Loucy (cell line): ENCODE data around the gene RHBDF2.

Experiments used
- H2AFZ ChIP-seq: fragments of 200-600 bp; sonication (generic); 2 replicates; pipeline ENCODE4 v1.6.0; 2016; ENCODE audit warnings: antibody characterized with exemption, mild to moderate bottlenecking, low read length, moderate library complexity
- H3F3A ChIP-seq: fragments of 200-600 bp; 2 replicates; pipeline ENCODE4 v1.6.0; 2016; ENCODE audit warnings: antibody characterized with exemption, low read depth, mild to moderate bottlenecking
- H3K27me3 ChIP-seq: fragments of 200-600 bp; sonication (generic); 2 replicates; pipeline ENCODE4 v1.6.1; 2014; ENCODE audit warnings: low read length, mild to moderate bottlenecking; ENCODE audit not compliant: insufficient read depth, poor library complexity, severe bottlenecking
- H3K36me3 ChIP-seq: fragments of 200-600 bp; sonication (generic); 2 replicates; pipeline ENCODE4 v1.6.1; 2016; ENCODE audit warnings: low read length; ENCODE audit not compliant: insufficient read depth
- H3K4me1 ChIP-seq: fragments of 200-600 bp; sonication (generic); 2 replicates; pipeline ENCODE4 v1.5.1; 2014; ENCODE audit warnings: low read length, mild to moderate bottlenecking; ENCODE audit not compliant: insufficient read depth, poor library complexity, severe bottlenecking
- H3K4me2 ChIP-seq: fragments of 200-600 bp; sonication (generic); 2 replicates; pipeline ENCODE4 v1.6.0; 2014; ENCODE audit warnings: antibody characterized with exemption, low read length, low read depth, mild to moderate bottlenecking; ENCODE audit not compliant: poor library complexity, severe bottlenecking
- H3K4me3 ChIP-seq: fragments of 200-600 bp; sonication (generic); 2 replicates; pipeline ENCODE4 v1.5.1; 2014; ENCODE audit warnings: low read length, mild to moderate bottlenecking, mixed read lengths; ENCODE audit not compliant: poor library complexity, severe bottlenecking
- H3K79me2 ChIP-seq: fragments of 200-600 bp; sonication (generic); 2 replicates; pipeline ENCODE4 v1.6.1; 2014; ENCODE audit warnings: low read length; ENCODE audit not compliant: insufficient read depth
- H3K9ac ChIP-seq: fragments of 200-600 bp; sonication (generic); 2 replicates; pipeline ENCODE4 v1.6.0; 2014; ENCODE audit warnings: mild to moderate bottlenecking, low read depth, low read length, moderate library complexity; ENCODE audit not compliant: poor library complexity, severe bottlenecking
- H3K9me2 ChIP-seq: fragments of 200-600 bp; sonication (generic); replicated peaks from 2 replicates; pipeline ENCODE4 v1.6.1; 2016; ENCODE audit warnings: low read depth, low read length, mixed read lengths
- H3K9me3 ChIP-seq: fragments of 200-600 bp; sonication (generic); 2 replicates; pipeline ENCODE4 v1.6.1; 2014; ENCODE audit warnings: mild to moderate bottlenecking, antibody characterized with exemption, low read length, low read depth; ENCODE audit not compliant: insufficient read depth
- H4K20me1 ChIP-seq: fragments of 200-600 bp; sonication (generic); 2 replicates; pipeline ENCODE4 v1.6.0; 2014; ENCODE audit warnings: antibody characterized with exemption, low read length, mild to moderate bottlenecking; ENCODE audit not compliant: insufficient read depth, poor library complexity, severe bottlenecking
- EZH2phosphoT487 ChIP-seq: fragments of 200-600 bp; IDR thresholded peaks from 2 replicates; pipeline ENCODE4 v1.6.1; 2018; ENCODE audit warnings: antibody characterized with exemption, mild to moderate bottlenecking, moderate library complexity, borderline replicate concordance
- TF ChIP-seq, protein P1 (sequence below): fragments of 200-600 bp; sonication (generic); conservative IDR thresholded peaks from 2 replicates; pipeline ENCODE4 v1.5.1; 2014; ENCODE audit warnings: mild to moderate bottlenecking, antibody characterized with exemption, low read length

RHBDF2 gene

GRCh38 chr17:76496464-76496863 lies 4.8 kb downstream of the RHBDF2 start:
- H3K9me3 ChIP-seq = no peaks in the 10 kb centered on the region
- no peaks in the 10 kb centered on the region for H3K36me3 ChIP-seq
- peaks cover 38% of the 10 kb centered on the region for H3K4me1 ChIP-seq
- H3F3A ChIP-seq = no peaks in the 10 kb centered on the region
- H4K20me1 ChIP-seq = no peaks in the 10 kb centered on the region
- H3K4me3 ChIP-seq = no peak overlapping the region
- TF ChIP-seq, protein P1, sequence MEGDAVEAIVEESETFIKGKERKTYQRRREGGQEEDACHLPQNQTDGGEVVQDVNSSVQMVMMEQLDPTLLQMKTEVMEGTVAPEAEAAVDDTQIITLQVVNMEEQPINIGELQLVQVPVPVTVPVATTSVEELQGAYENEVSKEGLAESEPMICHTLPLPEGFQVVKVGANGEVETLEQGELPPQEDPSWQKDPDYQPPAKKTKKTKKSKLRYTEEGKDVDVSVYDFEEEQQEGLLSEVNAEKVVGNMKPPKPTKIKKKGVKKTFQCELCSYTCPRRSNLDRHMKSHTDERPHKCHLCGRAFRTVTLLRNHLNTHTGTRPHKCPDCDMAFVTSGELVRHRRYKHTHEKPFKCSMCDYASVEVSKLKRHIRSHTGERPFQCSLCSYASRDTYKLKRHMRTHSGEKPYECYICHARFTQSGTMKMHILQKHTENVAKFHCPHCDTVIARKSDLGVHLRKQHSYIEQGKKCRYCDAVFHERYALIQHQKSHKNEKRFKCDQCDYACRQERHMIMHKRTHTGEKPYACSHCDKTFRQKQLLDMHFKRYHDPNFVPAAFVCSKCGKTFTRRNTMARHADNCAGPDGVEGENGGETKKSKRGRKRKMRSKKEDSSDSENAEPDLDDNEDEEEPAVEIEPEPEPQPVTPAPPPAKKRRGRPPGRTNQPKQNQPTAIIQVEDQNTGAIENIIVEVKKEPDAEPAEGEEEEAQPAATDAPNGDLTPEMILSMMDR = no peak
- TF ChIP-seq EZH2phosphoT487 = no peak
- no peaks in the 10 kb centered on the region for H3K79me2 ChIP-seq
- H3K4me2 ChIP-seq = no peak overlapping the region
- H3K9me2 ChIP-seq = no peaks in the 10 kb centered on the region
- H3K27me3 ChIP-seq = no peaks in the 10 kb centered on the region
- H2AFZ ChIP-seq = no peak overlapping the region
- no peak overlapping the region for H3K9ac ChIP-seq

- Histone ChIP-seq H4K20me1 (no peaks in the 10 kb centered on the region), H3K4me3 (no peak overlapping the region), H3F3A (no peaks in the 10 kb centered on the region), H3K79me2 (no peaks in the 10 kb centered on the region), H3K9me2 (no peaks in the 10 kb centered on the region), H3K4me1 (peaks cover 33% of the 10 kb centered on the region), H3K27me3 (no peaks in the 10 kb centered on the region), H3K36me3 (no peaks in the 10 kb centered on the region), H3K9me3 (no peaks in the 10 kb centered on the region), H3K4me2 (no peak overlapping the region), H3K9ac (no peak overlapping the region), H2AFZ (no peak overlapping the region)
- TF ChIP-seq EZH2phosphoT487 = no peak
- TF ChIP-seq, protein P1 = no peak
Observed at GRCh38 chr17:76495663-76496400, 5.4 kb downstream of the RHBDF2 start.

- Histone ChIP-seq H3K36me3 (no peaks in the 10 kb centered on the region), H4K20me1 (no peaks in the 10 kb centered on the region), H3K4me3 (peak overlapping the region; percentile 17), H3K4me1 (peaks cover 19% of the 10 kb centered on the region), H3K27me3 (no peaks in the 10 kb centered on the region), H3K4me2 (peak overlapping the region; percentile 60), H3F3A (no peaks in the 10 kb centered on the region), H3K79me2 (no peaks in the 10 kb centered on the region), H3K9me3 (no peaks in the 10 kb centered on the region), H2AFZ (no peak overlapping the region; the same call in 1 of the 2 replicates), H3K9ac (peak overlapping the region; percentile 49), H3K9me2 (no peaks in the 10 kb centered on the region)
- TF ChIP-seq EZH2phosphoT487 = no peak
- TF ChIP-seq, protein P1 = no peak
Observed at GRCh38 chr17:76493505-76494167, 7.6 kb downstream of the RHBDF2 start.
